OCI-LY1 (cell line): ENCODE data around the gene ANKRD30B.

ENCODE experiments used
- EZH2 ChIP-seq: fragments of 200-600 bp; sonication (generic), shearing (Covaris generic); IDR thresholded peaks from 2 replicates; pipeline ENCODE4 v1.8.0; 2017; ENCODE audit warnings: borderline replicate concordance, mixed run types, mild to moderate bottlenecking, antibody characterized with exemption, low read length, moderate library complexity, mixed read lengths
- TF ChIP-seq, protein P1 (sequence below): fragments of 200-600 bp; sonication (generic), shearing (Covaris generic); IDR thresholded peaks from 2 replicates; pipeline ENCODE4 v1.5.1; 2017; ENCODE audit warnings: mild to moderate bottlenecking, antibody characterized with exemption, low read length, moderate library complexity, mixed read lengths

DNA sequence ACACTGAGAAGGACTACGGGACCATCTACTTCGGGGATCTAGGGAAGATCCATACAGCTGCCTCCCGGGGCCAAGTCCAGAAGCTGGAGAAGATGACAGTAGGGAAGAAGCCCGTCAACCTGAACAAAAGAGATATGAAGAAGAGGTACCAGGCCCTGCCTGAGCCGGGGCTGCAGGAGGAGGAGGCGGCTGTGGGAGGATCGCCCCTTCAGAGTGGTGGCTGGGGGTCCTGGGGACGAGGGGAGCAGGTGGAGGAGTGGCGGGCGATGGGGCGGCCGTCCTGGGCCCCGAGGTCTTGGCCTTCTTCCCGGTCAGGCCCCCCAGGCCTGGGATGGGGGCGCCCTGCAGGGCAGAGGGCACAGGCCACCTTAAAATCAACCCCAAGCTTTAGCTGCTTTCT lies 524 bp downstream of the ANKRD30B start:
- TF ChIP-seq, protein P1, sequence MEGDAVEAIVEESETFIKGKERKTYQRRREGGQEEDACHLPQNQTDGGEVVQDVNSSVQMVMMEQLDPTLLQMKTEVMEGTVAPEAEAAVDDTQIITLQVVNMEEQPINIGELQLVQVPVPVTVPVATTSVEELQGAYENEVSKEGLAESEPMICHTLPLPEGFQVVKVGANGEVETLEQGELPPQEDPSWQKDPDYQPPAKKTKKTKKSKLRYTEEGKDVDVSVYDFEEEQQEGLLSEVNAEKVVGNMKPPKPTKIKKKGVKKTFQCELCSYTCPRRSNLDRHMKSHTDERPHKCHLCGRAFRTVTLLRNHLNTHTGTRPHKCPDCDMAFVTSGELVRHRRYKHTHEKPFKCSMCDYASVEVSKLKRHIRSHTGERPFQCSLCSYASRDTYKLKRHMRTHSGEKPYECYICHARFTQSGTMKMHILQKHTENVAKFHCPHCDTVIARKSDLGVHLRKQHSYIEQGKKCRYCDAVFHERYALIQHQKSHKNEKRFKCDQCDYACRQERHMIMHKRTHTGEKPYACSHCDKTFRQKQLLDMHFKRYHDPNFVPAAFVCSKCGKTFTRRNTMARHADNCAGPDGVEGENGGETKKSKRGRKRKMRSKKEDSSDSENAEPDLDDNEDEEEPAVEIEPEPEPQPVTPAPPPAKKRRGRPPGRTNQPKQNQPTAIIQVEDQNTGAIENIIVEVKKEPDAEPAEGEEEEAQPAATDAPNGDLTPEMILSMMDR: no peak
- TF ChIP-seq EZH2: no peak
